NCI-H510A (cell line): ENCODE measurements around the gene LGMN.
"Not testable (repeated sequence)": the region's sequence is repeated elsewhere in the genome, so short reads cannot be mapped to it uniquely, and the experiment has no call there.

ENCODE experiments used
- DNase-seq: peaks from one replicate; lab custom pipeline; 2025; lab: John Stamatoyannopoulos, UW

Gene LGMN

GRCh38 chr14:92760524-92760805, 12.0 kb upstream of the LGMN start:
- no peak for DNase-seq

GRCh38 chr14:92759679-92760523, 11.5 kb upstream of the LGMN start:
- no peak for DNase-seq

- DNase-seq = peak; percentile 57
Observed at GRCh38 chr14:92759300-92759678, 10.9 kb upstream of the LGMN start.

GRCh38 chr14:92756446-92756845, 8.0 kb upstream of the LGMN start:
- no peak for DNase-seq

GRCh38 chr14:92755495-92755894, 7.1 kb upstream of the LGMN start:
- DNase-seq = no peak

GRCh38 chr14:92754966-92755365, 6.5 kb upstream of the LGMN start:
- peak; percentile 54 for DNase-seq

- no peak for DNase-seq
Observed at GRCh38 chr14:92753250-92753649, 4.8 kb upstream of the LGMN start.

- no peak for DNase-seq
Observed at GRCh38 chr14:92751819-92752218, 3.4 kb upstream of the LGMN start.

GRCh38 chr14:92750994-92751400, 2.6 kb upstream of the LGMN start:
- no peak for DNase-seq

GRCh38 chr14:92750222-92750728, 1.8 kb upstream of the LGMN start:
- DNase-seq = not testable (repeated sequence)

- DNase-seq = no peak
Observed at GRCh38 chr14:92747701-92748258, 647 bp downstream of the LGMN start.

GRCh38 chr14:92744198-92744597, 4.2 kb downstream of the LGMN start:
- DNase-seq = no peak

GRCh38 chr14:92740440-92740839, 8.0 kb downstream of the LGMN start:
- no peak for DNase-seq

- no peak for DNase-seq
Observed at GRCh38 chr14:92737619-92738188, 10.7 kb downstream of the LGMN start.

GRCh38 chr14:92737206-92737605, 11.2 kb downstream of the LGMN start:
- no peak for DNase-seq

GRCh38 chr14:92735344-92735743, 13.1 kb downstream of the LGMN start:
- no peak for DNase-seq

GRCh38 chr14:92734618-92735017, 13.8 kb downstream of the LGMN start:
- DNase-seq = no peak

GRCh38 chr14:92733007-92733406, 15.4 kb downstream of the LGMN start:
- DNase-seq = no peak

GRCh38 chr14:92731622-92732115, 16.8 kb downstream of the LGMN start:
- no peak for DNase-seq

- DNase-seq = no peak
Observed at GRCh38 chr14:92729634-92730358, 18.6 kb downstream of the LGMN start.

GRCh38 chr14:92728759-92729364, 19.6 kb downstream of the LGMN start:
- no peak for DNase-seq

- no peak for DNase-seq
Observed at GRCh38 chr14:92726933-92727262, 21.5 kb downstream of the LGMN start.
